Measurements from ENCODE around the gene RHEX. TPM values are rescaled to one million over a fixed set of nuclear protein-coding genes. Genes with fewer than 3 reads are reported as not detected.

The RHEX gene
- total RNA-seq, 1 experiment from 2014 or later = not detected

DNA sequence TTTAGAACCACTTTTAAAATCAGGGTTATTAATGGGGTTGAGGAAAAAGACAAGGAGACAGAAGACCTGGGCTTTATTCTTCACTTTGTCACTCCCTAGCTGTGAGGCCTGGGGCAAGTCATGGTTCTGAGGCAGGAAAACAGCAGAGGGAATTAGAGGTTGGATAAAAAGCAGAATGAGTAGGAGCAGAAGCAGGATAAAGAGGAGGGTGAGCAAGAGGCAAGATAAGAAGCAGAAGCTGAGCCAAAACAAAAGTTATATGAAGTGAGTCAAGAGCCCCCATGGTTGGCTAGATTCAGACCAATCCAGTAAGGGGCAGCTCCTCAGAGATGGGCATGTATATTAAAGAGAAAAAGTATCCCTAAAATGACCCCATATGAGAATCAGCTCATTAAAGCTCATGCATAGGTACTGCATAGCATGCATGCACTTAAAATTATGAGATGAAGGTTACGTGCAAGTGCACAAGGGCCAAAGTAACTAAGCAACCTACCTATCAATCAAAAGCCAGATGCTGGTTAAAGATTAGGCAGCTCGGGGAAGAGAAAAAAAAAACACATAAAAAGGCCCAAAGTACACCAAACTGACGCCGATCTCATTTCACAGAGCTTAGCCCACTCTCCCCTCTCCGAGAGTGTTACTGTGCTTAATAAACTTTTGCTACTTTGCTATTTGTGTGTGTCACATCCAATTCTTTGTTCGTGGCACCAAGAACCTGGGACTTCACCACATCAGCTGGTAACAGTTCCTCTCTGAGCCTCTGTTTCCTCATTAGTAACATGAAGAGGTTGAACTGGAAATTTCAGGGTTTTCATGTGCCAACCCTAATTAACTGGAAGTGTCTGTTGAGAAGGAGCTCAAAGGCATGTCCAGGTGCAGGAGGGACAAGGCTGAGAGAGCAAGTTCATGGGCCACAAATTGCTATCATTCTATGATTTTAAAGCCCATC is 62.0 kb downstream of the RHEX start:
- Histone ChIP-seq H3K27me3 (replicated peaks) (peaks cover 38% of the 10 kb centered on the region), H3K4me1 (replicated peaks) (peaks cover 7% of the 10 kb centered on the region; the same call in 1 of the 2 replicates), H3K36me3 (no peaks in the 10 kb centered on the region), H3K4me3 (no peak overlapping the region), H3K9me3 (replicated peaks) (no peaks in the 10 kb centered on the region), H3K27ac (no peak overlapping the region)
- no peak for DNase-seq (ENCODE audit: low read depth in 1 of 2, low spot score in 2 of 2)

DNA sequence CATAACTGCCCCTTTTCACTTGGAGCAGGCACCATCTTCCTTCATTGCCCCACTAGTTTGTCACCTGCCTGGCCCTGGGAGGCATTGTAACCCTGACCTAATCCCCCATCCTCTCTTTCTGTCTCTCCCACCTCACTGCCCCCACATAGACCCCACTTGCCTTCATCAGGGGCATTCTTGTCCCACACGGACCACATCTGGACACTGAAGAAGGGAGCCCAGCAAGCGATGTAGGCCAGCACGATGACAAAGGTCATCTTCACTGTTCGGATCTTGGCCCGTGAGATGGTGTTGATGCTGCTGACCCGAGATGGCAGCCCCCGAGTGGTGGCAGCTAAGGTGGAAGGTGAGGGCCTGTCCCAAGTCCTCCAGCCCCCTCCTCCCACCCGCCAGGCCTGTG is 62.8 kb downstream of the RHEX start:
- Histone ChIP-seq H3K27me3 (replicated peaks) (peaks cover 41% of the 10 kb centered on the region), H3K4me1 (replicated peaks) (peaks cover 7% of the 10 kb centered on the region; the same call in 1 of the 2 replicates), H3K36me3 (no peaks in the 10 kb centered on the region), H3K27ac (no peak overlapping the region), H3K9me3 (replicated peaks) (no peaks in the 10 kb centered on the region), H3K4me3 (no peak overlapping the region)
- DNase-seq (ENCODE audit: low read depth in 1 of 2, low spot score in 2 of 2) = no peak

DNA sequence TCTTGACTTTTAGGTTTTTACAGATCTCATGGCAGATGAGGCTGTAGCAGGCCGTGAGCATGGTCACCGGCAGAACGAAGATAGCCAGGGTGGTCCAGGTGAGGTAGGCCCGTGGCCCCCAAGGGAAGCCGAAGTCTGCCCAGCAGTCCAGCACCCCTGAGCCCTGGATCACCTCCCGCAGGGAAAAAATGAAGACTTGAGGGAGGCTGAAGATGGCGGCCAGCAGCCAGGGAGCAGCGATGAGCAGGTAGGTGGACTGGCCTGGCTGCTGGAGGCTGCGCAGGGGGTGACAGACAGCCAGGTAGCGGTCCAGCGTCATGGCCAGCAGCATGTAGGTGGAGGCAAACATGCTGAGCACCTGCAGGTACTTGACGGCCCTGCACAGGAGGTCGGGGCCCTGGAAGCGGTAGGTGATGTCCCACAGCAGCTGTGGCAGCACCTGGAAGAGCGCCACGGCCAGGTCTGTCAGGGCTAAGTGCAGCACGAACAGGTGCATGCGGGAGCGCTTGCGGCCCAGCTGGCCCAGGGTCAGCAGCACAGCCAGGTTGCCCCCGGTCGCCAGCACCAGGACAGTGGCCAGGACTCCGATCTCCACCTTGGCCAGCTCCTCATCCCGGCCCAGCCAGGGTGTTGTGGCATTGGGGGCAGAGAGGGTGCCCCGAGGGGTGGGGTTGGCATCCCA is 63.4 kb downstream of the RHEX start:
- peaks cover 7% of the 10 kb centered on the region; the same call in 1 of the 2 replicates for H3K4me1 ChIP-seq (replicated peaks)
- no peaks in the 10 kb centered on the region for H3K36me3 ChIP-seq
- DNase-seq (ENCODE audit: low read depth in 1 of 2, low spot score in 2 of 2) = no peak
- H3K4me3 ChIP-seq = no peak overlapping the region
- no peaks in the 10 kb centered on the region for H3K9me3 ChIP-seq (replicated peaks)
- H3K27me3 ChIP-seq (replicated peaks) = peaks cover 41% of the 10 kb centered on the region
- H3K27ac ChIP-seq = no peak overlapping the region

DNA sequence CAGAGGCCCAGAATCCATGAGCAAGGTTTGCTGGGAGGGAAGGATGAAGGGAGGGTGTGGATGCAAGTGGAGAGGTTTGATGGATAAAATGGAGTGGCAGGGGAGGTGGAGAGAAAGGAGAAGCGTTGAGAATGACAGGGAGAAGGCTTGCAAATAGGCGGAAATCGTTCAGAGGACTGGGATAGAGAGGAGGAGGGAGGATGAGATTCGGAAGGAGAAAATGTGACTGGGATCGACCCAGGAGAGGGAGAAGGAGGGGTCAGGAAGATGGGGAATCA is 63.8 kb downstream of the RHEX start:
- Histone ChIP-seq H3K4me1 (replicated peaks) (peaks cover 7% of the 10 kb centered on the region; the same call in 1 of the 2 replicates), H3K9me3 (replicated peaks) (no peaks in the 10 kb centered on the region), H3K36me3 (no peaks in the 10 kb centered on the region), H3K27me3 (replicated peaks) (peaks cover 41% of the 10 kb centered on the region), H3K27ac (no peak overlapping the region), H3K4me3 (no peak overlapping the region)
- DNase-seq (ENCODE audit: low read depth in 1 of 2, low spot score in 2 of 2) = no peak

DNA sequence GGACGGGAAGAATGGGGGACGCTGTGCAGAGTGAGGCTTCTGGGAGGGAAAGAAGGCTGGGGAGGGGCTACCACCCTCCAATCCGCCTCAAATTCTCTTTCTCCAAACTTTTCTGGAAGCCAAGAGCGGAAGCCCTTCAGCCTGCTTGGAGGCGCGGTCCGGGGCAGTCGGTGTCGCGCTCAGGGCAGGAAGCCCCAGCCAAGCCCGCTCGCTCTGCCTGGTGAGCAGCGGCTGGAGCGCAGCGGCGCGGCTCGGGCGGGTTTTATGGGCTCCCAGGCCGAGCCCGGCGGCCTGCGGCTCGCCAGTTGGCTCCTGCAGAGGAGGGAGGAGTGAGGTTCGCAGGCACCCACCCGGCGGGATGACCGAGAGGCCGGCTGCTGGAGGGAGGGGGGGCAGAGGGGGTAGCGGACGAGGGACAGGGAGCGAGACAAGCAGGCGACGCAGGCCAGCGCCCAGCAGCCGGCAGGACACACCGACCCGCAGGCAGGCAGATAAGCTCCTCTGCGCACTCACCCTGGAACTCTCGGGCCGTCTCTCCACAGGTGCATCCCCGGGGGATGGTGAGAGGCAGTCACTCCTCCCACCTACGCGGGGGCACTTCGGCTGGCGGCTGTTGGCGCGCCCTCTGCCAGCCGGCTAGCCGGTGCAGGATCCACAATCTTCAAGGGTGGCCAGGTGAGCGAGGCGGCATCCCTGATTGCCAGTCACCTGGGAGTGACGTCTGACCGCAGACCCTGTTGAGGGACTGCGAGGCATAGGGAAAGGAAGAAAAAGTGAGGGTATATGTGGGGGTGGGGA is 64.4 kb downstream of the RHEX start, which contains the start of gene AVPR1B:
Gene AVPR1B (minus strand): TSS at position 238 of the 798 bp plus-strand sequence. CDS start 498 bp downstream, outside the sequence.
- H3K27ac ChIP-seq = no peak within 1 kb of the TSS
- H3K36me3 ChIP-seq = no peaks in the 10 kb centered on the region
- H3K4me3 ChIP-seq = no peak within 1 kb of the TSS
- no peak for DNase-seq (ENCODE audit: low read depth in 1 of 2, low spot score in 2 of 2)
- H3K4me1 ChIP-seq (replicated peaks) = peaks cover 7% of the 10 kb centered on the region; the same call in 1 of the 2 replicates
- H3K27me3 ChIP-seq (replicated peaks) = peaks cover 41% of the 10 kb centered on the region
- no peaks in the 10 kb centered on the region for H3K9me3 ChIP-seq (replicated peaks)

DNA sequence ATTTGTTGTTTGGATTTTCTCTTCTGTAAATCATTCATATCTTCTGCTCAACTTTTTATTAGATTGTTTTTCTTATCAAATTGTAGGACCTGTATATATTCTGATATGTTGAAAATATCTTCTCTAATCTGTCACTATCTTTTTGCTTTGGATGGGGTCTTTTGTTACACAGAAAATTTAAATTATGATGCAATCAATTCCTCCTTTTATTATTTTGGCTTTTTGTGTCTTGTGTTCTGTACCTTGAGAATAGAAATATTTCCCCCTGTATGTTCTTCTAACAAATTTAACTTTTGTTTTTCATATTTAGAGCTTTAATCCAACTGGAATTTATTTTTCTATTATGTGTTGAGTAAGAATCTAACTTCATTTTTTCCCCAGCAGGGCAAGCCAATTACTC is 67.4 kb downstream of the RHEX start:
- peaks cover 37% of the 10 kb centered on the region for H3K27me3 ChIP-seq (replicated peaks)
- no peak overlapping the region for H3K4me3 ChIP-seq
- no peaks in the 10 kb centered on the region for H3K36me3 ChIP-seq
- peaks cover 7% of the 10 kb centered on the region; the same call in 1 of the 2 replicates for H3K4me1 ChIP-seq (replicated peaks)
- DNase-seq (ENCODE audit: low read depth in 1 of 2, low spot score in 2 of 2) = no peak
- H3K27ac ChIP-seq = no peak overlapping the region
- no peaks in the 10 kb centered on the region; the same call in 1 of the 2 replicates for H3K9me3 ChIP-seq (replicated peaks)

DNA sequence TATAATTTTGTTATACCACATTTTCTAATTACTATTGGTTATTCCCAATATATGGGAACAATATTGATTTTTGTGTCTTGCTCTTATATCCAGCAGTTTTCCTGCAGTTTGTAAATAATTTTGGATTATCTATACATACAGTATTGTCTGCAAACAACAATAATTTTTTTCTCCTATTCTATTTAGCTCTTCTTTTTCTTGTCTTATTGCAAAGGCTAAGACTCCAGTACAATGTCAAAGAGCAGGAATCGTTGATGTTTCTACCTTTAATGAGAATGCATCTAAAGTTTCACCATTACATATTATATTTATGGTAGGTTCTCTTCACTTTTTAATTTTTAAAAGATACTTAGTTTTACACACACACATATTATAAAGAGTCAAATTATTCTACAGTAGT is 68.3 kb downstream of the RHEX start:
- no peaks in the 10 kb centered on the region; the same call in 1 of the 2 replicates for H3K9me3 ChIP-seq (replicated peaks)
- H3K27ac ChIP-seq = no peak overlapping the region
- peaks cover 38% of the 10 kb centered on the region for H3K27me3 ChIP-seq (replicated peaks)
- DNase-seq (ENCODE audit: low read depth in 1 of 2, low spot score in 2 of 2) = no peak
- H3K36me3 ChIP-seq = no peaks in the 10 kb centered on the region
- H3K4me3 ChIP-seq = no peak overlapping the region
- peaks cover 7% of the 10 kb centered on the region; the same call in 1 of the 2 replicates for H3K4me1 ChIP-seq (replicated peaks)

DNA sequence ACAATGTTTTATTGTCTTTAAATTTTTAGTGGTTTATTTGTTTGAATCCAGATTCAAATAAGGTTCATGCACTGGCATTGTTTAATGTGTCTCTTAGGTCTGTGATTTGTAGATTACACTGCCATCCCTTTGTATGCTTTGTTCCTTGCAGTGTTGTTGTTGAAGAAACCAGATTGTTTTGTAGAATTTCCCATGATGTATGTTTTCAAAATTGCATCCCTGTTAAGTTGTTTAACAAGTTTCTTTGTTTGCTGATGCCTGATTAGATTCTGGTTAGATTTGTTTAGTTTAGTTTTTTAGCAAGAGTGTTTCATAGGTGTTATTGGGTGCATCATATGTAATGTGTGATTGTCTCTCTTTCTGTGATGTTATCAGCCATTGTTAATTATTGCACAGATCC is 69.7 kb downstream of the RHEX start:
- H3K4me3 ChIP-seq = no peak overlapping the region
- H3K4me1 ChIP-seq (replicated peaks) = 0 out of 2 replicates have a peak, but pooled peaks cover under 1% of the 10 kb centered on the region
- H3K27ac ChIP-seq = no peak overlapping the region
- H3K36me3 ChIP-seq = no peaks in the 10 kb centered on the region
- peaks cover 28% of the 10 kb centered on the region for H3K27me3 ChIP-seq (replicated peaks)
- no peak for DNase-seq (ENCODE audit: low read depth in 1 of 2, low spot score in 2 of 2)
- no peaks in the 10 kb centered on the region; the same call in 1 of the 2 replicates for H3K9me3 ChIP-seq (replicated peaks)

DNA sequence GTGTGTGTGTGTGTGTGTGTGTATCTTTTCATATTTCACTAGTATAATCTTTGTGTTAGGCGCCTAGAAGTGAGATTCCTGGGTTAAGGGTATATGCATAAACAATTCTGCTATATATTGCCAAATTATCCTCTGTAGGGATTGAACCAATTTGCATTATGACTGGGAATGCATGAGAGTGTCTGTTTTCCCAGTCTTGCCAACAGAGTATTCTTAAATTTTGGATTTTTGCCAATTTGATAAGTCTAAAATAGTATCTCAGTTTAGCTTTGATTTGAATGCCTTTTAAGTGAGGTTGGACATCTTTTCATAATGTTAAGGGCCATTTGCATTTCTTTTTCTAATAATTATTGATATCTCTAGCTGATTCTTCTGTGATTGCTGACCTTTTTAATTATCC is 72.4 kb downstream of the RHEX start:
- Histone ChIP-seq H3K4me3 (no peak overlapping the region), H3K9me3 (replicated peaks) (no peaks in the 10 kb centered on the region; the same call in 1 of the 2 replicates), H3K4me1 (replicated peaks) (no peaks in the 10 kb centered on the region), H3K27ac (no peak overlapping the region), H3K36me3 (no peaks in the 10 kb centered on the region), H3K27me3 (replicated peaks) (peaks cover 21% of the 10 kb centered on the region)
- DNase-seq (ENCODE audit: low read depth in 1 of 2, low spot score in 2 of 2) = no peak

DNA sequence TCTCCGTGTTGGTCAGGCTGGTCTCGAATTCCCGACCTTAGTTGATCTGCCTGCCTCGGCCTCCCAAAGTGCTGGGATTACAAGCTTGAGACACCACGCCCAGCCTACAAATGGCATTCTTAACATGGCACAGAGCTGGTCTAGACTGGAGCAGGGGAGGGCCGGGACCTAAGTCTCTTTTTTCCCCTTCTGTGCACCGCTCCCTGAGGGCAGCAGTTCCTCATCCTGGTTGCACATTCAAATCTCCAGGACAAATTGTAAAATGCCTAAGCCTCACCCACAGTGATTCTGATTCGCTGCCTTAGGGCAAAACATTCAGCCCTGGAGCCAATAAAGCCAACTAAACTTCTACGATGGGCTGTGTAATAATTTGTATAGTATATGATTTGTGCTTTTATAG is 74.4 kb downstream of the RHEX start:
- Histone ChIP-seq H3K4me1 (replicated peaks) (no peaks in the 10 kb centered on the region), H3K9me3 (replicated peaks) (no peaks in the 10 kb centered on the region; the same call in 1 of the 2 replicates), H3K36me3 (no peaks in the 10 kb centered on the region), H3K27ac (no peak overlapping the region), H3K27me3 (replicated peaks) (peaks cover 18% of the 10 kb centered on the region), H3K4me3 (no peak overlapping the region)
- DNase-seq (ENCODE audit: low read depth in 1 of 2, low spot score in 2 of 2) = no peak

DNA sequence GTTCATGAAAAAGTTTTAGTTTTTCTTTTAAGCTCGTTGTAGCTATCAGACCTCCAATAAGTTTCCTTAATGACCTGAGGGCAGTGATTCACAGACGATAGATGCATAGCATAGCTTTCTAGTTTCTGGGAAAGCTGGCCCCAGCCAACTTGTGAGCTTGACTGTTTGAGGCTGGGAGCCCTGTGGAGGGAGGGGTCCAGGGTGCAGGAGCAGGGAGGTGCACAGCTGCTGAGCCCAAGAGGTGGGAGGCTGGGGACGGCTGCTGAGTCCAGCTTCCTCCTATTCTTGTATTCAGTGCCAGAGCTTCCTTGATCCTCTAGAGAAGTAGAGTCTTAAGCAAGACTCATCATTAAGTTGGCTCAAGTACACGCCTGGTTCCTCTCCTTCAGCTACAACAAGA is 75.2 kb downstream of the RHEX start:
- H3K4me3 ChIP-seq = no peak overlapping the region
- peaks cover 18% of the 10 kb centered on the region for H3K27me3 ChIP-seq (replicated peaks)
- no peak for DNase-seq (ENCODE audit: low read depth in 1 of 2, low spot score in 2 of 2)
- no peaks in the 10 kb centered on the region for H3K4me1 ChIP-seq (replicated peaks)
- H3K36me3 ChIP-seq = no peaks in the 10 kb centered on the region
- H3K27ac ChIP-seq = no peak overlapping the region
- H3K9me3 ChIP-seq (replicated peaks) = no peaks in the 10 kb centered on the region; the same call in 1 of the 2 replicates

DNA sequence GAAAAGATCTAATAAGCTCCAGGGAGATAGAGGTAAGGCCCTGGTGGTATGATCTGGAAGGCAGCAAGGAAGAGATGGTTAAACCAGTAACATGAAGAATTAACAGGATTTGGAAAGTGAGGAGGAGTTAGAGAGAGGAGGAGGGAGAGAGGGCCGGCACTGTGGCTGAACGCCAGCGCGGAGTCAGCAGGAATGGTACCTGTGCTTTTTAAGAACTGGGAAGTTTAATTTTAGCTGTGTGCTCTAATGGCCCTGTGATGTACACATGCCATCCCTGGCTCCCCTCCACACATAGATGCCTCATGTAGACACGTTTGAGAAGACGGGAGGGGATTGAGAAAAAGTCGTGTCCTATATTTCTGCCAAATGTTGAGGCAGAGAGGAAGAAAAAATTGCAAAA is 78.1 kb downstream of the RHEX start:
- H3K36me3 ChIP-seq = no peaks in the 10 kb centered on the region
- DNase-seq (ENCODE audit: low read depth in 1 of 2, low spot score in 2 of 2) = no peak
- H3K4me3 ChIP-seq = no peak overlapping the region
- no peaks in the 10 kb centered on the region for H3K9me3 ChIP-seq (replicated peaks)
- H3K27ac ChIP-seq = no peak overlapping the region
- H3K4me1 ChIP-seq (replicated peaks) = no peaks in the 10 kb centered on the region
- peaks cover 11% of the 10 kb centered on the region for H3K27me3 ChIP-seq (replicated peaks)

DNA sequence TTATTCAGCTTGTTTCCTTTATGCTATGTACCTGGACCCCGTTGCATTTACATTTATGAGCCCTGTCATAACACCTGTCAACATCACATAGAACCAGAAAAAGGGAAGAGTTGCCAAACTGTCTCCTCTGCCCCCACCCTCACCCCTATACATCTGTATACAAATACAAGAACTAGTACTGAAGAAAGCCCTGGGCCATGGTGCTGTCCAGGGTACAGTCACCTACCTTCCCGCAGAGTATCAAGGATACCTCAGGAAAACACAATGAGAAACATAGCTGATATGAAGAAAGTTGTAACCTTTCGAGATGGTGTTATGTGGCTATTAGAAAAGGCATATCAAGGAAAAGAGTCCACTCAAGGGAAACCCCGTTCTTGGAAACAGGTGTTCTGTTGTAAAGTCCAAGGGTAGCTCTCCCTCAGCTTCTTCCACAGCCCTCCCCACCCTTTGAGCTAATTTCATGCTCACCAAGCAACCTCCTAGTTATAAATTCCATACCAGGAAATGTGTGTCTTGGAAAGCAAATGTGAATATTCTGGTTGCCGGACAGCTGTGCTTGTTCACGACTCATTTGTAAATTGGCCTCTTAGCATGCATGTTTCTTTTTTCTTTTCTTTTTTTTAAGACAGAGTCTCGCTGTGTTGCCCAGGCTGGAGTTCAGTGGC is 80.9 kb downstream of the RHEX start:
- Histone ChIP-seq H3K27ac (no peak overlapping the region), H3K4me1 (replicated peaks) (no peaks in the 10 kb centered on the region), H3K36me3 (no peaks in the 10 kb centered on the region), H3K9me3 (replicated peaks) (no peaks in the 10 kb centered on the region), H3K4me3 (no peak overlapping the region), H3K27me3 (replicated peaks) (peaks cover 7% of the 10 kb centered on the region; the same call in 1 of the 2 replicates)
- no peak for DNase-seq (ENCODE audit: low read depth in 1 of 2, low spot score in 2 of 2)

All from SJSA1 (cell line).